HG03571 (cell line): ENCODE measurements around the gene STAB1.

Experiments used
- ATAC-seq: cut with Tn5 transposase; IDR thresholded peaks from one replicate; pipeline ENCODE4 v1.9.1; 2021; ENCODE audit not compliant: unreplicated experiment

The STAB1 gene

GRCh38 chr3:52506266-52506966 lies 11.3 kb downstream of the STAB1 start:
- ATAC-seq, result no peak

- ATAC-seq, result no peak
Measured at GRCh38 chr3:52507359-52507758, 12.2 kb downstream of the STAB1 start.

DNA sequence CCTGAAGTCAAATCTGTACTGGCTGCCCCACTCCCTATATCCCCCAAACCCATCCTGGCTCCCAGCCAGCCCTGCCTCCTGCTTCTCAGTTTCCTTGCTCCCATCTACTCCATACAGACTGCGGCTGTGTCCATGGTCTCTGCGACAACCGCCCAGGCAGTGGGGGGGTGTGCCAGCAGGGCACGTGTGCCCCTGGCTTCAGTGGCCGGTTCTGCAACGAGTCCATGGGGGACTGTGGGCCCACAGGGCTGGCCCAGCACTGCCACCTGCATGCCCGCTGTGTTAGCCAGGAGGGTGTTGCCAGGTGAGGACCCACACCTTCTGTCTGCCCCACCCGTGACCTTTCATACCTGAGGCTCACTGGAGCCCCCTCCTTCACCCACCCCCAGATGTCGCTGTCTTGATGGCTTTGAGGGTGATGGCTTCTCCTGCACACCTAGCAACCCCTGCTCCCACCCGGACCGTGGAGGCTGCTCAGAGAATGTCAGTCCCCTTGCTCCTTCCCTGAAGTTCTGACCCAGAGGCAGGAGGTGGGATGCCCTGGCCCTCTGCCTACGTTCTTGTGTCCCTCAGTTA lies 14.7 kb downstream of the STAB1 start:
- ATAC-seq, result no peak

DNA sequence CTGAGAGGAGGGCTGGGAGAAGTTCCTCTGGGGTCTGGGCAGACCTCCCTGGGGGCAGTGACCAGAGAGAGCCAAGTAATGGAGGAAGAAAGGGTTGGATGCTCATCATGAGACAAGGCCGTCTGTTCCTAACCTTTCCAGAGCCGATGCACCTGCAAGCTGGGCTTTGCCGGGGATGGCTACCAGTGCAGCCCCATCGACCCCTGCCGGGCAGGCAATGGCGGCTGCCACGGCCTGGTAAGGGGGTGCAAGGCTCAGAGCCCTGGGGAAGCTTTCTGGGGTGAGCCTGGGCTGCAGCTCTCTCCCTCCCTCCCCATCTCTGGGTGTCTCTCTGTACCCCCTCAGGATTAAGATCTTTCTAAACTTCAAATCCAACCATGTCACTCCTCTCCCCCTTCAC lies 16.4 kb downstream of the STAB1 start:
- no peak for ATAC-seq

DNA sequence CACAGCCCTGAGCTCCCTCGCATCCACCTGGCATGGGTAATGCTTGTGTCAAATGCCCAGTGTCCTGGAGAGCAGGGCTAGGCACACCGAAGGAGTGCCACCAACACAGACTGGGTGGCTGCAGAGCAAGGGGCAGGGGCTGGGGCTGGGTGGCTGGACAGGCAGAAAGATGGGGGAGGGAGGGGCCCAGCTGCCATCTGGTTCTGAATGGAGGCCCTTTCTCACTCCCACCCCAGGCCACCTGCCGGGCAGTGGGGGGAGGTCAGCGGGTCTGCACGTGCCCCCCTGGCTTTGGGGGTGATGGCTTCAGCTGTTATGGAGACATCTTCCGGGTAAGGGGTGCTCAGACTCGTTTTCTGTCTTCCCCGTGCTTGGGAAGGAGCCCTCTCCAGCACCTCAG lies 17.0 kb downstream of the STAB1 start:
- no peak for ATAC-seq

DNA sequence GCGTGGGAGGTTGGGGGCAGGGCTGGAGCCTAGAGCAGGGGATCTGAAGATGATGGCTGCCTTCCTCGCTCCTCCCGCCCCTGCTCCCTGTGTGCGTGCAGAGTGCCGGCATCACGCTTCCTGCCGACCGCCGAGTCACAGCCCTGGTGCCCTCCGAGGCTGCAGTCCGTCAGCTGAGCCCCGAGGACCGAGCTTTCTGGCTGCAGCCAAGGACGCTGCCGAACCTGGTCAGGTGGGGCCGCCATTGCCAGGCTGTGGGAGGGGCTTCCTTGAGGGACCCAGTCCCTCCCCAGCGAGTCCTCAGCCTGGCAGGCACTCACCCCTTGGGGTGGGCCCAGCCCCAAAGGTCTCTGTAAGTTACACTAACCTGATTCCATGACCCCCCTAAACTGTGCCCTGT lies 17.6 kb downstream of the STAB1 start:
- ATAC-seq, result no peak

- ATAC-seq, result no peak
Measured at GRCh38 chr3:52513281-52513680, 18.1 kb downstream of the STAB1 start.

- ATAC-seq, result no peak
Measured at GRCh38 chr3:52514576-52514975, 19.4 kb downstream of the STAB1 start.

DNA sequence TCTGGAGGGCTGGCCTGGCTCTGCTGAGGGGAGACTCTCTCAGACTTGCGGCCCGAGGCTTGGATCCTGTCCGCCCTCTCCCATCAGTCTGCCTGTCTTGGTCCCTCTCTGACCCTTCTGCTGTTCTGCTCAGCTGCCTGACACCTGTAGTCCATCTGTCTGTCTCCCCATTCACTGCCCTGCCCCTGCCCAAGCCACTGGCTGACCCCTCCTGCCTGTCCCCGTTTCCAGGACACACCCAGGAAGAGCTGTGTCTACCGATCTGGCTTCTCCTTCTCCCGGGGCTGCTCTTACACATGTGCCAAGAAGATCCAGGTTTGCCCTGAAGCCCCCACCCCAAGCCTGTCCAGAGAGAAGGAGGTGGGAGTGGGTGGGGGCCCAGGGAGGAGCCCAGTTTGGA lies 20.1 kb downstream of the STAB1 start:
- ATAC-seq, result no peak

GRCh38 chr3:52516509-52517195 lies 21.5 kb downstream of the STAB1 start:
- ATAC-seq, result no peak

GRCh38 chr3:52517796-52518722 lies 22.9 kb downstream of the STAB1 start:
- no peak for ATAC-seq

DNA sequence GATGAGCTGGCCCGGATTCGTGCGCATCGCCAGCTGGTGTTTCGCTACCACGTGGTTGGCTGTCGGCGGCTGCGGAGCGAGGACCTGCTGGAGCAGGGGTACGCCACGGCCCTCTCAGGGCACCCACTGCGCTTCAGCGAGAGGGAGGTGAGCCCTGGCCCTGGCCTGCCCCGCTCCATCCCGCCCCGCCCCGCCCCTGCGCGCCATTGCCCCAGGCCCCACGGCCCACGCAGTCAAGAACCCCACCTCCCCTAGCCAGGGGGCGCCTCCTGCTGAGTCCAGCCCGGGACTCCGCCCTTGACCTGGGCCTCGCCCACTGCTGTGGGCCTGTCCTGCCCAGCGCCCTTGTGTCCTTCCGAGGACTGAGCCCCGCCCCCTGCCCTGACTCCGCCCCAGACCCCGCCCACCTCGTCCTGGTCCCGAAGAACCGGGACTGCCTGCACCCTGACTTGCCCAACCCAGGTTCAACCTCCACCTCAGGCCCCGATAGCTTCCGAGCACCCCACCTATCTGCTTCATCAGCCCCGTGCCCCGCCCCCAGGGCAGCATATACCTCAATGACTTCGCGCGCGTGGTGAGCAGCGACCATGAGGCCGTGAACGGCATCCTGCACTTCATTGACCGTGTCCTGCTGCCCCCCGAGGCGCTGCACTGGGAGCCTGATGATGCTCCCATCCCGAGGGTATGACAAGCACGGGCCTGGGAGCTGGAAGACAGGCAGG lies 23.7 kb downstream of the STAB1 start:
- no peak for ATAC-seq

GRCh38 chr3:52519445-52520140 lies 24.5 kb downstream of the STAB1 start:
- no peak for ATAC-seq

DNA sequence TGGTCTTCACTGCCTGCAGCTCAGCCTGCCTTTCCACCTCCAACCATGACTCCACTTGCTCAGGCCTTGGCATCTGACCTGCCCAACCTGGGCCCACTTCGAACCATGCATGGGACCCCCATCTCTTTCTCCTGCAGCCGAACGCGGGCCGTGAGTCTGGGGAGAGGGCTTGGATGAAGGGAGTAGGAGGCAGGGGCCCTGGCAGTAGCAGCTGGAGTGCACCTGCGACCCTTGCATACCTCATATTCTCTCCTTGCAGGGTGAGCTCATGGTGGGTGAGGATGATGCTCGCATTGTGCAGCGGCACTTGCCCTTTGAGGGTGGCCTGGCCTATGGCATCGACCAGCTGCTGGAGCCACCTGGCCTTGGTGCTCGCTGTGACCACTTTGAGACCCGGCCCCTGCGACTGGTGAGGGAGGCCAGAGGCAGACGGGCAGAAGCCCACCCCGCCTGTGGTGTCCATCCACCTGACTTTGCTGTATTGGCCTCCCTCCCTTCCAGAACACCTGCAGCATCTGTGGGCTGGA lies 25.1 kb downstream of the STAB1 start:
- no peak for ATAC-seq

DNA sequence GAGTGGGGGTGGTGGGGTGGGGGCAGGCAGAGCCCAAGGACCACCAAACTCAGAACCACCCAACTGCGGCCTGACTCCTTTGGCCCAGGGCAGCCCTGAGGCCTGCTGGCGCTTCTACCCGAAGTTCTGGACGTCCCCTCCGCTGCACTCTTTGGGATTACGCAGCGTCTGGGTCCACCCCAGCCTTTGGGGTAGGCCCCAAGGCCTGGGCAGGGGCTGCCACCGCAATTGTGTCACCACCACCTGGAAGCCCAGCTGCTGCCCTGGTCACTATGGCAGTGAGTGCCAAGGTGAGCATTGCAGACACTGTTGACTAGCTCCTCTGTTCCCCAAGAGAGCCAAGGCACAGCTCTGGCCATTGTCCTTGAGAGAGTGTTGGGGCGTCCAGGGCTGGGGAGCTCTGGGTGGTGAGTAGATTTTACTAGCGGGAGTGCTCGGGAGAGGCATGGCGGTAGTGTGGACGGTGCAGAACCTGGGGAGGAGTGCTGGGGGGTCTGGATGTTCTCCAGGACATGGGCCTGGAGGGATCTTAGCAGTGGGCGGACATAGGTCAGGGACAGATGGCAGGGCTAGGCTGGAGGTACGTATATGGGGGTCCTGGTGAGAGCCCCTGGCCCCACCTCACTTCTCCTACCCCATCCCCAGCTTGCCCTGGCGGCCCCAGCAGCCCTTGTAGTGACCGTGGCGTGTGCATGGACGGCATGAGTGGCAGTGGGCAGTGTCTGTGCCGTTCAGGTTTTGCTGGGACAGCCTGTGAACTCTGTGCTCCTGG lies 25.8 kb downstream of the STAB1 start:
- no peak for ATAC-seq

DNA sequence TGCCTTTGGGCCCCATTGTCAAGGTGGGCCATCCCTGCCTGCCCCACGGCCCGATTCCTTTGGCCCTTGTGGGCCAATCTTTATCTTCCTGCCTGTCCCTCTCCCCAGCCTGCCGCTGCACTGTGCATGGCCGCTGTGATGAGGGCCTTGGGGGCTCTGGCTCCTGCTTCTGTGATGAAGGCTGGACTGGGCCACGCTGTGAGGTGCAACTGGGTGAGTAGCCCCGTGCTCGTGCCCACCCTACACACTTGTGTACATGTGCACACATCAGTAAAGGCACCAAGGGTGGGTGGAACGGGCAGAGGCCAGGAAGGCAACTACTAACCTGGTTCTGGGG lies 26.3 kb downstream of the STAB1 start:
- ATAC-seq, result no peak

DNA sequence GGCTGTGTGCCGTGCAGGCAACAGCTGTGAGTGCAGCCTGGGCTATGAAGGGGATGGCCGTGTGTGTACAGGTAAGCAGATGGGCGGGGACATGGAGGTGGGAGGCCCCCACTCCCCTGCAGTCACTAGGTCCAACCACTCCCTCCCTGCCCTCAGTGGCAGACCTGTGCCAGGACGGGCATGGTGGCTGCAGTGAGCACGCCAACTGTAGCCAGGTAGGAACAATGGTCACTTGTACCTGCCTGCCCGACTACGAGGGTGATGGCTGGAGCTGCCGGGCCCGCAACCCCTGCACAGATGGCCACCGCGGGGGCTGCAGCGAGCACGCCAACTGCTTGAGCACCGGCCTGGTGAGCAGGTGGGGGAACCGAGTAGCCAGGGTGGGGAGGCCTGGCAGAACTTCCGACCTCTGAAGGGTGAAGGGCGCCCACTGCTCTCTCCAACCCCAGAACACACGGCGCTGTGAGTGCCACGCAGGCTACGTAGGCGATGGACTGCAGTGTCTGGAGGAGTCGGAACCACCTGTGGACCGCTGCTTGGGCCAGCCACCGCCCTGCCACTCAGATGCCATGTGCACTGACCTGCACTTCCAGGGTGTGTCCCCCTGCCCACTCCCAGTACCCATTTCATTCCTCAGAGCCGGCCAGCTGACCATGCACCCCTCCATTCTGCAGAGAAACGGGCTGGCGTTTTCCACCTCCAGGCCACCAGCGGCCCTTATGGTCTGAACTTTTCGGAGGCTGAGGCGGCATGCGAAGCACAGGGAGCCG lies 26.9 kb downstream of the STAB1 start:
- no peak for ATAC-seq

- ATAC-seq, result no peak
Measured at GRCh38 chr3:52522651-52523251, 27.6 kb downstream of the STAB1 start.
